Mesothelial cell of epicardium (in vitro differentiated cells): ENCODE measurements around the gene CLDN20. TPM values are rescaled to one million over a fixed set of nuclear protein-coding genes. Genes with fewer than 3 reads are reported as not detected.

Source experiments
- DNase-seq, 2 experiments: peaks; one replicate each; pipeline ENCODE4 v3.0.0; 2021; ENCODE audit warnings: low spot score in 2 of 2; ENCODE audit not compliant: unreplicated experiment in 2 of 2
- H3K27ac Mint-ChIP-seq: 2 replicates; pipeline ENCODE4 v1.8.0; 2021; ENCODE audit warnings: mixed read lengths
- H3K27me3 Mint-ChIP-seq: 2 replicates; pipeline ENCODE4 v1.8.0; 2021; ENCODE audit warnings: low read depth, mixed read lengths
- H3K36me3 Mint-ChIP-seq: 2 replicates; pipeline ENCODE4 v1.8.0; 2021; ENCODE audit warnings: mixed read lengths
- H3K4me1 Mint-ChIP-seq: 2 replicates; pipeline ENCODE4 v1.8.0; 2021; ENCODE audit warnings: mixed read lengths
- H3K4me3 Mint-ChIP-seq: 2 replicates; pipeline ENCODE4 v1.8.0; 2021; ENCODE audit warnings: mild to moderate bottlenecking, moderate library complexity, mixed read lengths
- H3K9me3 Mint-ChIP-seq: 2 replicates; pipeline ENCODE4 v1.8.0; 2021; ENCODE audit warnings: mixed read lengths
- total RNA-seq: library from RNA; stranded (reverse); gene quantifications from 3 replicates; pipeline ENCODE4 v1.2.1, GENCODE V29; 2021
- TF ChIP-seq, protein P1 (sequence below): fragments of 200-600 bp; sonication (generic); IDR thresholded peaks from one replicate; pipeline ENCODE4 v1.5.0; 2021; ENCODE audit warnings: antibody characterized with exemption; ENCODE audit not compliant: unreplicated experiment

CLDN20 gene
- total RNA-seq, 1 donor from 2014 or later, result not detected

DNA sequence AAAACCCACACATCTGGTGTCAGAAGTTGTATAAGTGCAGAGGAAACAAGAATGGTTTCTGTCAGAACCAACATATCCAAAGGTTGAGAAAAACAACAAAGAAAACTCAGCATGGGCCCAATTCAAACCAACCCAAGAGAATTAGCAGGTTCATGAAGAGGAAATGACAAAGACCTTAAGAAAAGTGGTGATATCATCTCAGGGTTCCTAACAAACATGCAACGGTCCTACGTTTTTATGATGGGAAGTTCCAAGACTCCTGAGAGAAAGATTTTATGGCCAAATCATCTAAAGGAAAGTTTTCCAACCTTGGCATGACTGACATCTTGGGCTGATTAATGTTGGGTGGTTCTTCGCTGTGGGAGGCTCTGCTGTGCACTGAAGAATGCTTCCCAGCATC is 27.5 kb downstream of the CLDN20 start:
- Mint-ChIP-seq H3K27ac (no peak overlapping the region), H3K4me1 (peaks cover 15% of the 10 kb centered on the region), H3K9me3 (no peaks in the 10 kb centered on the region), H3K4me3 (no peak overlapping the region), H3K36me3 (peaks cover 28% of the 10 kb centered on the region), H3K27me3 (no peaks in the 10 kb centered on the region)
- no peak for DNase-seq
- TF ChIP-seq, protein P1, sequence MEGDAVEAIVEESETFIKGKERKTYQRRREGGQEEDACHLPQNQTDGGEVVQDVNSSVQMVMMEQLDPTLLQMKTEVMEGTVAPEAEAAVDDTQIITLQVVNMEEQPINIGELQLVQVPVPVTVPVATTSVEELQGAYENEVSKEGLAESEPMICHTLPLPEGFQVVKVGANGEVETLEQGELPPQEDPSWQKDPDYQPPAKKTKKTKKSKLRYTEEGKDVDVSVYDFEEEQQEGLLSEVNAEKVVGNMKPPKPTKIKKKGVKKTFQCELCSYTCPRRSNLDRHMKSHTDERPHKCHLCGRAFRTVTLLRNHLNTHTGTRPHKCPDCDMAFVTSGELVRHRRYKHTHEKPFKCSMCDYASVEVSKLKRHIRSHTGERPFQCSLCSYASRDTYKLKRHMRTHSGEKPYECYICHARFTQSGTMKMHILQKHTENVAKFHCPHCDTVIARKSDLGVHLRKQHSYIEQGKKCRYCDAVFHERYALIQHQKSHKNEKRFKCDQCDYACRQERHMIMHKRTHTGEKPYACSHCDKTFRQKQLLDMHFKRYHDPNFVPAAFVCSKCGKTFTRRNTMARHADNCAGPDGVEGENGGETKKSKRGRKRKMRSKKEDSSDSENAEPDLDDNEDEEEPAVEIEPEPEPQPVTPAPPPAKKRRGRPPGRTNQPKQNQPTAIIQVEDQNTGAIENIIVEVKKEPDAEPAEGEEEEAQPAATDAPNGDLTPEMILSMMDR, result no peak

DNA sequence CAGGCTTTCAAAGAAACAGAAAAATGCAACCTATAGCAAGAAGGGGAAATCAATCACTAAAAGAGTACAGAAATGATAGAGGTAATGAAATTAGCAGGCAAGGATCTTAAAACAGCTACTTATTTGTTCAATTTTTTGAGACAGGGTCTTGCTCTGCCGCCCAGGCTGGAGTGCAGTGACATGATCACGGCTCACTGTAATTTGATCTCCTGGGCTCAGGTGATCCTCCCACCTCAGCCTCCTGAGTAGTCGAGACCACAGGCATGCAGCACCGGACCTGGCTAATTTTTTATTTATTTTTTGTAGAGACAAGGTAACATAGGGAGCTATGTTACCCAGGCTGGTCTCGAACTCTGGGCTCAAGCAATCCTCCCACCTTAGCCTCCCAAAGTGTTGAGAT is 28.9 kb downstream of the CLDN20 start:
- no peak overlapping the region for H3K27ac Mint-ChIP-seq
- peaks cover 37% of the 10 kb centered on the region for H3K36me3 Mint-ChIP-seq
- H3K4me3 Mint-ChIP-seq, result no peak overlapping the region
- H3K9me3 Mint-ChIP-seq, result no peaks in the 10 kb centered on the region
- no peak for DNase-seq
- H3K4me1 Mint-ChIP-seq, result peaks cover 11% of the 10 kb centered on the region
- no peaks in the 10 kb centered on the region for H3K27me3 Mint-ChIP-seq
- TF ChIP-seq, protein P1, result no peak

DNA sequence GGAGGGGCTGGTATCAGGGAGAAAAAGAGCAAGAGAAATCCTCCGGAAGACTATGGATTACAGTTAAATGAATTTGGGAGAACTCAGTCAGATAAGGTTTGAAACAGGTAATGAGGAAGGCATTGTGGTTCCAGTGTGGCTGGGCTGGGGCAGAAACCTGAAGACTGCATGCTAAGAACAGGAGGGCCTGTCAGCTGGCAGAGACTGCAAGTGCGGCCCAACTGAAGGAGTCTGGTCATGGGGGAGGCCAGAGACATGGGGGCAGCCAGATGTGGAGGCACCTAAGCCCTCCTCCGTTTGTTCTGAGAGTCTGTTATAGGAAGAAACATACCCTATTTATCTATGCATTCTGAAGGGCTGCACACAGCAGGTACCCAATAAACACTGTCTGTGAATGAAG is 33.9 kb downstream of the CLDN20 start:
- no peak for DNase-seq
- no peaks in the 10 kb centered on the region for H3K27me3 Mint-ChIP-seq
- no peaks in the 10 kb centered on the region for H3K9me3 Mint-ChIP-seq
- H3K4me3 Mint-ChIP-seq, result no peak overlapping the region
- peaks cover 22% of the 10 kb centered on the region for H3K36me3 Mint-ChIP-seq
- no peak overlapping the region for H3K27ac Mint-ChIP-seq
- H3K4me1 Mint-ChIP-seq, result no peaks in the 10 kb centered on the region
- TF ChIP-seq, protein P1, result no peak

DNA sequence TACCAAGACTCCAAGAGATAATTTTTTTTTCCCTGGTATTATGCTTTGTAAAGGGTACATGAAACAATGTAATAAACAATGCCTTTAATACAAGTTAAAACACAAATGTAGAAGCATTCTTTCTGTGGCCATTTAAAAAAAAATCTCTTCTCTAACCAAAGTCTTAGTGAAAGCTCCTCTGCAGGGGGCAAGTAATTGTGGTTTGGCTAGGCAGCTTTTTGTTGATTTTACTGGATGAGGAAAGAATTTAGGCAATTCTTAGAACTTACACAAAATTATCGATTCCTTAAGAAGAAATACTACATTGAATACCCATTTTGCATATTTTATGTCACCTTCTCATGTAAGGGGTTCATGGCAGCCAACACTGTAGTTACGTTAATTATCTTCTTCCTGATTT is 38.1 kb downstream of the CLDN20 start:
- DNase-seq, result no peak
- Mint-ChIP-seq H3K4me1 (no peaks in the 10 kb centered on the region), H3K27me3 (no peaks in the 10 kb centered on the region), H3K36me3 (peaks cover 23% of the 10 kb centered on the region), H3K9me3 (no peaks in the 10 kb centered on the region), H3K4me3 (no peak overlapping the region), H3K27ac (no peak overlapping the region)
- TF ChIP-seq, protein P1, result no peak

DNA sequence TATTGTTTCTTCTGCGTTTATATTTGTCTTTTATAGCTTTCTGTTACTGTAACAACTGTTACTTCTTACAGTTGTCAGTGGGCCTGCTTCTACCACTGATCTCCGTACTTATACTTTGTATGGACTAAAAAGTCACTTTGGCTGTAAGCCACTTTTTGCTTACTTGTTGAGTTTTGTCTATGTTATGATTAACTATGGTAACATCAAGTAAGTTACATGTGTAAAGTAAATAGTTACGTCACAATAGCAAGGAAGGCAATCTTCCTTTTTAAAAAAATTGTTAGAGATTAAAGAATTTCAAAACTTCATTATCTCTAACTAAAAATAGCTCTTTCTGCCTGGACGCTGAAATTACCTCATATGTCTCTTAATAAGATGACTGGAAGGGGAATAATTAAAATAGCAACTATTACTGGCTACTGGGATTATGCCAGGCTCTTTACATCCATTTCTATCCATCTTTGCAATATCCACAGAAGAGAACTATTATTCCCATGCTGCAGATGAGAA is 39.6 kb downstream of the CLDN20 start:
- Mint-ChIP-seq H3K9me3 (no peaks in the 10 kb centered on the region), H3K4me1 (no peaks in the 10 kb centered on the region), H3K27ac (no peak overlapping the region)

More for the DNA sequence above, 39.6 kb downstream of the CLDN20 start:
- TF ChIP-seq, protein P1, result no peak
- Mint-ChIP-seq H3K4me3 (no peak overlapping the region), H3K27me3 (no peaks in the 10 kb centered on the region), H3K36me3 (peaks cover 20% of the 10 kb centered on the region)
- DNase-seq, result no peak
